HepG2 (cell line): ENCODE measurements around the gene MPV17L. TPM values are rescaled to one million over a fixed set of nuclear protein-coding genes. Genes with fewer than 3 reads are reported as not detected.

Source experiments
- ARID5B ChIP-seq: IDR thresholded peaks from 2 replicates; pipeline ENCODE4 v1.4.0; 2020; ENCODE audit warnings: mild to moderate bottlenecking, missing genetic modification reagents
- MEIS1 ChIP-seq: sonication (generic); formaldehyde crosslinking; IDR thresholded peaks from 2 replicates; pipeline ENCODE4 v1.9.0; 2021; ENCODE audit warnings: mild to moderate bottlenecking, missing genetic modification reagents, moderate library complexity, borderline replicate concordance
- NR2F1 ChIP-seq, 2 experiments: fragments of 450-650 bp in 1 of 2; formaldehyde crosslinking in 1 of 2; IDR thresholded peaks; 2 replicates each; pipeline versions ENCODE4 v1.5.0 to v1.6.1; 2016 to 2020; ENCODE audit warnings: mild to moderate bottlenecking in 1 of 2, missing compliant biosample characterization in 1 of 2, missing genetic modification reagents in 1 of 2, moderate library complexity in 1 of 2
- NR2F6 ChIP-seq, 2 experiments: IDR thresholded peaks; 2 replicates each; pipeline ENCODE4 v1.6.1; 2016; ENCODE audit warnings: antibody characterized with exemption in 1 of 2, mild to moderate bottlenecking in 1 of 2
- TBX2 ChIP-seq: sonication (generic); formaldehyde crosslinking; IDR thresholded peaks from 2 replicates; pipeline ENCODE4 v1.5.0; 2020; ENCODE audit warnings: missing genetic modification reagents, mild to moderate bottlenecking, borderline replicate concordance
- THRA ChIP-seq: sonication (generic); formaldehyde crosslinking; IDR thresholded peaks from 2 replicates; pipeline ENCODE4 v1.4.0; 2020; ENCODE audit warnings: missing genetic modification reagents, borderline replicate concordance
- ZNF770 ChIP-seq: sonication (generic); formaldehyde crosslinking; IDR thresholded peaks from 2 replicates; pipeline ENCODE4 v1.5.0; 2020; ENCODE audit warnings: mild to moderate bottlenecking, missing genetic modification reagents
- polyA plus RNA-seq, 8 experiments: library from polyadenylated mRNA; depleted of rRNA in 3 of 8; stranded (reverse) in 7 of 8; unstranded in 1 of 8; fragments of >200 nt; fragmentation: Illumina TruSeq in 4 of 8; extraction: Trizol in 4 of 8; gene quantifications; 2 replicates each; pipeline versions ENCODE4 v1.2.1 to v1.2.3, GENCODE V29; 2011 to 2016; ENCODE audit warnings: low read depth in 4 of 8, missing spikeins in 1 of 8, mixed read lengths in 1 of 8; ENCODE audit not compliant: insufficient read depth in 1 of 8
- total RNA-seq, 5 experiments: library from RNA; depleted of rRNA; stranded (reverse); fragments of >200 nt; fragmentation: Illumina TruSeq; extraction: Trizol; gene quantifications; 2 replicates each; pipeline ENCODE4 v1.2.3, GENCODE V29; 2016; ENCODE audit warnings: low read depth in 1 of 5

MPV17L gene
- total and polyA plus RNA-seq, 2 of the 13 experiments (the other 11 are each of a cell fraction or from before 2014, with no cell fraction given), result 34.7 to 63.8 TPM

- TF ChIP-seq THRA (CRISPR knock-in tag) (peak; percentile 72; the same call in 1 of the 2 replicates), NR2F6 (IDR thresholded peaks at IDR 0.05) (peak; percentile 58; the same call in 1 of the 2 replicates), NR2F6 (CRISPR knock-in tag; IDR thresholded peaks at IDR 0.05) (peak; percentile 60; the same call in 1 of the 2 replicates), MEIS1 (CRISPR knock-in tag) (0 out of 2 replicates have a peak, but pooled peaks have one; percentile 33), ZNF770 (peak; percentile 89), ARID5B (CRISPR knock-in tag) (0 out of 2 replicates have a peak, but pooled peaks have one; percentile 11), NR2F1 (CRISPR knock-in tag; IDR thresholded peaks at IDR 0.05) (peak in 1 of 2 experiments; percentile 58; a peak in 2 of 4 replicates), TBX2 (CRISPR knock-in tag) (0 out of 2 replicates have a peak, but pooled peaks have one; percentile 10)
Observed at GRCh38 chr16:15454933-15455332, 59.4 kb downstream of the MPV17L start (continued).
